Subcutaneous adipose tissue (tissue), 4 donors: Measurements from ENCODE around the gene MAGI1. TPM values are rescaled to one million over a fixed set of nuclear protein-coding genes. Genes with fewer than 3 reads are reported as not detected.

Experiments
- total RNA-seq, 4 donors: library from RNA; depleted of rRNA; stranded (reverse); fragments of >200 nt; gene quantifications; one replicate each; pipeline ENCODE4 v1.1.0, GENCODE V29; 2016
- TF ChIP-seq, protein P1 (sequence below): fragments of 450-650 bp; IDR thresholded peaks from one replicate; pipeline ENCODE4 v1.5.1; 2016; ENCODE audit warnings: low read depth, mild to moderate bottlenecking, control low read depth, antibody characterized with exemption, moderate library complexity

MAGI1 gene
- total RNA-seq, 4 donors from 2014 or later, result 15.3 to 56.9 (median 35.4) TPM

DNA sequence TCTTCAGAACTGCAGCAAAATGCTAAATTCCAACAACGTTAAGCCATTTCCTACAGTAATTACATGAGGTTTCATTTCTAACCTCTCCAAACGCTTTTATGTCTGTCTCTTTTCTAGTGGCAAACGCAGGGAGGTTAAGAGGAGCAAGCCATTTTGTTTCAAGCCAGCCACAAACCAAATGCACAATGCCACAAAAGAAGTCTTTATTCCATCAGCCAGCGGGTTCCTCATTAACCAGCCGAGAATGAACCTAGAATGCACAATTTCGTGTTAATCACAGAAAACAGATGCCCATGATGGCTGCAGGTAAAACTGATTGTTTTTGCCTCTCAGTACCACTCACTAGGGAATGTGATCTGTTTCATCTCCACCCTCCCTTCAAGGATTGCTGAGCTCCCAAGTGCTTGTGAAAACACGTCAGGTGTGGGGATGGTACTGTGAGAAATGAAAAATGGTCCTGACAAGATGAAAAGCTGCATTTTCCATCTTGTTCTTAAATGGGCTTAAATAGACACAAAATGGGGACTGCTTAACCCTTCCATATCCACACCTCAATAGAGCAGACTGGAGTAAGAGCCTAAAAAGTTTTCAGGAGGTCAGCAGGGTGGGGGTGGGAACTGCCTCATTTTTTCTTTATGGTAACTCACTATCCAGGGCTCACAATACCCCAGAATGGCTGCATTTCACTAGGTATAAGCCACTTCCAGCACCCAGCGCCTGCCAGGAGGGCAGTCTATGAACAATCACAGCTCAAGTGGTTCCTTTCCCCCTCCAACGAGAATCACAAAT lies 277.1 kb downstream of the MAGI1 start:
- TF ChIP-seq, protein P1, sequence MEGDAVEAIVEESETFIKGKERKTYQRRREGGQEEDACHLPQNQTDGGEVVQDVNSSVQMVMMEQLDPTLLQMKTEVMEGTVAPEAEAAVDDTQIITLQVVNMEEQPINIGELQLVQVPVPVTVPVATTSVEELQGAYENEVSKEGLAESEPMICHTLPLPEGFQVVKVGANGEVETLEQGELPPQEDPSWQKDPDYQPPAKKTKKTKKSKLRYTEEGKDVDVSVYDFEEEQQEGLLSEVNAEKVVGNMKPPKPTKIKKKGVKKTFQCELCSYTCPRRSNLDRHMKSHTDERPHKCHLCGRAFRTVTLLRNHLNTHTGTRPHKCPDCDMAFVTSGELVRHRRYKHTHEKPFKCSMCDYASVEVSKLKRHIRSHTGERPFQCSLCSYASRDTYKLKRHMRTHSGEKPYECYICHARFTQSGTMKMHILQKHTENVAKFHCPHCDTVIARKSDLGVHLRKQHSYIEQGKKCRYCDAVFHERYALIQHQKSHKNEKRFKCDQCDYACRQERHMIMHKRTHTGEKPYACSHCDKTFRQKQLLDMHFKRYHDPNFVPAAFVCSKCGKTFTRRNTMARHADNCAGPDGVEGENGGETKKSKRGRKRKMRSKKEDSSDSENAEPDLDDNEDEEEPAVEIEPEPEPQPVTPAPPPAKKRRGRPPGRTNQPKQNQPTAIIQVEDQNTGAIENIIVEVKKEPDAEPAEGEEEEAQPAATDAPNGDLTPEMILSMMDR, result no peak

DNA sequence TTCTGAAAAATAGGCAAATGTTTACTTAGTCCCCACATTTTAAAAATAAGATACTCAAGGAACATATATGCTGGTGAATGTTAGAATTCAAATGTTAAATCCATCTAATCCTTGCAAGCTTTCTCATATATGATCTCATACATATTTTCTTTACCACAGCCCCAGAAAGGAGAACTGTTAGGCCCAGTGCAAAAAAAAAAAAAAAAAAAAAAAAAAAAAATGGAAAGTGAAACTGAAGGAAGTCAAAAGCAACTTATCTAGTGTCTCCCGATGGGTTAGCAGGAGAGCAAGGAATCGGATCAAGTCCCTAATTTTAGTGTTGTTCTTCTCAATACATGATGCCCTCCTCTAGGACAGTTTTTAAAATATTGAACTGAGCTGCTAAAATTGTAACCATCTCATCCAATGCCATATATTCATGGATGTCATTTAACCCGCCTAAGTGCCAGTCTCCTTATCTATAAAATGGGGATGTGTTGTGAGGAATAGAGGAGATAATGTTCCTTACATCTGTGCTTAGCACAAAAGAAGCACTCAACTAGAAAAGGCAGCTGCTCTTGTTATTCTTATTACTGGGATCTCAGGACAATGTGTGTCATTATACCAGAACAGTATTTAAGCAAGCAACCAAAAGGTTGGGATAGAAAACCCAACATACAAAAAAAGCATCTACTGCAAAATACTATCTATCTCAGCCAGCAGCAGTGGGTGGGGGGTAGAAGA lies 279.7 kb downstream of the MAGI1 start:
- TF ChIP-seq, protein P1, result no peak

DNA sequence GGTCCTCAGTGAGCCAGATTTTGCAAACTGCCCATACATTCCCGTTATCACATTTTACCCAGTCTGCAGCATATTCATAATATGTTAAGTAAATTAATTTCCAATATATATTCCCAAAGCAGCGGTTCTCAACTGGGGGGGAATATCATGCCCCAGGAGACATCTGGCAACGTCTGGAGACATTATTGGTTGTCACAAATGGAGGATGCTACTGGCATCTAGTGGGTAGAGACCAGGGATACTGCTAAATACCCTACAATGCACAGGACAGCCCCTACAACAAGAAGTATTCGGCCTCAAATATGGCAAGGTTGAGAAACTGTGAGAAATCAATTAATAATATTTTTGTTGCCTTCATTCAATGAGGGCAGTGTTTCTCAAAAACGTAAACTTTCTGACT lies 280.3 kb downstream of the MAGI1 start:
- TF ChIP-seq, protein P1, result no peak

DNA sequence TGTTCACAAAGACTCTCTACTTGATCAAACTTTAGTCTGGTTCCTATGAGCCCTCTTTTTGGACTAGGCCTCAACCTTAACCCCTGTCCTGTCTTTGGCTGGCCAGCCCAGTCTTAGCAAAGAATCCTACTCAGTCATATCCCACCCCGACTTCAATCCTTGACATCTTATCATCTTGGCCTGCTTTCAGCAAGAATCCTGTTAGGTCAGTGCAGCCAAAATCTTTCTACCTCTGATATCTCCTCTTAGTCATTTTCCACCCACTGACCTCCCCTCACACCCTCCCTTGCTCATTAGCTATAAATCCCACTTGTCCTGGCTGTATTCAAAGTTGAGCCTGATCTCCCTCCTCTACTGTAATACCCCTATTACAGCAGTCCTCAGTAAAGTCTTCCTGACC lies 286.1 kb downstream of the MAGI1 start:
- TF ChIP-seq, protein P1, result no peak

DNA sequence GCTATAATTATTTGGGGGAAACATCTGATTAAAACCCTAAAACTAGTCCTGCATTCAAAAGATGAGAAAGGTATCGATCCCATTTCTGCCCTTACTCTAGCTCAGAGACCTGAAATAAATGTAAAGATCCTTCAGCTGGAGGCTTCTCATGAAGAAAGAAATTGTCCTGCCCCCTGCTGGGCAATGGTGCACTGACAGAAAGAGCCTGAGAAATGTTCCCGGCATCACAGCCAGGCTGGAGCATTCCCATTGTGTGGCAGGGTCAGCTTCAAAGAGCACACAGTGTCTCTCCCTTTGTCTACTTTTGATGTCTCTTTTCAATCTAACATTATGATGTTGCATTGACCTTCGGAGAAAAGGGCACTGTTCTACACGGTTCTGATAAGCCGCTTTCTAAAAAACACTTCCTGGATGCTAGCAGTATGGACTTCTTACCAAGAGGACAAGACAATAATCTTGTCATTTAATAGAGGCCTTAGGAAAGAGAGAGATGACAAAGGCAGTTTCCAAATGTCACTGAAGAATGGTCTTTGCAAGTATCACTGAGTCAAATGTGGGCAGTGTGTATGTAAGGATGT lies 287.5 kb downstream of the MAGI1 start:
- TF ChIP-seq, protein P1, result no peak

DNA sequence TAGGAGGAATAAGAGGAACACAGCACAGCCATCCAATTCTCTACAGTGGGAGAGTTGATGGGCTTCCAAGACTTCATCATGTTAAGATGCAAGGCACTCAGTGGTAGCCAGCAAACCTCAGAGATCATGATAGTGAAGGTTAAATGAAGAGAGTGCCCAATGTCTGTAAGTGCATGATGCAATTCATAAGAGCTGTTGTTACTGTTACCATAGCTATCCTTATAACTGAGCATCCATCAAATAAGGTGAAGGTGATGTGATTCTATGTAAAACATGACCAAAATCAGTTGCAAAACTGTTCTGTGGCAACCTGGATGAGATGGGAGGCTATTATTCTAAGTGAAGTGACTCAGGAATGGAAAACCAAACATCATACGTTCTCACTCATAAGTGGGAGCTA lies 289.7 kb downstream of the MAGI1 start:
- TF ChIP-seq, protein P1, result no peak

DNA sequence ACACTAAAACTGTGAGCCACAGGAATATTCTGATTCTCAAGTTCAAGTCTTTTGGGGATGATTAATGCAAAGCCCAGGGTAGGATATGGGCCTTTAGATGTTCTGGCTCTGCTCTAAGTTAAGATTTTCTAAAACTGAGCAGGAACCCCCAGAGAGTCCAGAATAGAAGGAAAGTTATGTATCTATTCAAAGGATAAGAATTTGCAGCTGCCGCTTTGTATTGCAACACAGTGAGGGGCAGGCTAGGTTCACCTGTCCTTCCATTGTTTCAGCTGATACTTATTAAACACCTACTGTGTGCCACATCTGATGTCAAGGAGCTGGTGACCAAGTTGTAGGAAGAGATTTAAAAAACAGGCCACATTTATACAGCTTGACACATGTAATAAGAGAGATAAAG lies 290.4 kb downstream of the MAGI1 start:
- TF ChIP-seq, protein P1, result no peak
